ENCODE results near the gene CLINT1.
A peak's percentile ranks its signal among the peaks of the same experiment; 100 is the strongest.

The CLINT1 gene

DNA sequence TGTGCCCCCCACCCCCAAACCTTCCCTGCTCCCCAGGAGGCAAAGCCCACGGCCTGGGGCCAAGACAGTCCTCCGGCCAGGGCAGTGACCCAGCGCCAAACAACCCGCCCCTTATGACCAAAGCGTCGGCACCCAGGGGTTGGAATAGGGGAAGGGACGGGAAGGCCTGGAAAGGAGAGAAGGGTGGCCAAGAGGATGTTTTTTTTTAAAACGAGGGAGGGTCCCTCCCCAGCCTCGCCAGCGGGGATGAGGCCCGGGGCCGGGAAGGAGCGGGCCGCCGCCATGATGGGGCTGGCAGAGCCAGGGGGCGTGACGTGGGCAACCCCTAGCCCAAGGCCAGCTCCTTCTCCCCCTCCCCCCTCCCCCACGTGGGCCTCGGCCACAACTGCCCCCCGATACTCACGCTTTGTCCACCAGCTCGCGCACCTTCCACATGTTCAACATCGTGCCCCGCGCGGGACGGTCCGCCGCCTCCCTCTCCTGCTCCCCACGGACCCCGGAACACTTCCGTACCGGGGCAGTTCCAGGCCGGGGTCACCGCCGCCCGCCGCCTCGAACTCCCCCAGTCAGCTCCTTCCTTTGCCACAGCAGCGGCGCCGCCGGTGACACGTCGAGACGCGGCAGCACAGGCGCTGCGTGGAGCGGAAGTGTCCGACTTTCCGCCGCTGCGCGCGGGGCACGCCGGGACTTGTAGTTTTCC is at the start of gene CLINT1:
Gene CLINT1, minus strand, starts transcription at position 619 of the 700 bp plus-strand sequence. Its CDS starts 175 bp downstream, at position 444.
- Histone ChIP-seq H3K4me3 (ENCODE audit: low read depth, low read length, poor library complexity, severe bottlenecking) (peak within 1 kb of the TSS; percentile 100), H4K20me1 (ENCODE audit: insufficient read depth, low read length) (no peaks in the 10 kb centered on the region), H3K79me2 (ENCODE audit: insufficient read depth, low read length) (peaks cover 52% of the 10 kb centered on the region), H3K27ac (ENCODE audit: low read depth, low read length, poor library complexity, severe bottlenecking) (peak within 1 kb of the TSS; percentile 98), H3K4me1 (ENCODE audit: insufficient read depth, low read length, severe bottlenecking) (peaks cover 88% of the 10 kb centered on the region), H3K9me3 (ENCODE audit: low read length) (no peaks in the 10 kb centered on the region), H3K9me2 (ENCODE audit: low read depth, low read length) (no peaks in the 10 kb centered on the region), H2AFZ (ENCODE audit: low read length) (no peak within 1 kb of the TSS; the same call in 1 of the 2 replicates), H3K4me2 (ENCODE audit: low read length) (peak within 1 kb of the TSS; percentile 87), H3K27me3 (ENCODE audit: insufficient read depth, low read length) (no peaks in the 10 kb centered on the region), H3K9ac (ENCODE audit: low read length) (peak within 1 kb of the TSS; percentile 99), H3K36me3 (ENCODE audit: insufficient read depth, low read length) (peaks cover 10% of the 10 kb centered on the region; the same call in 1 of the 2 replicates), H3F3A (ENCODE audit: insufficient read depth, low read length) (peaks cover 13% of the 10 kb centered on the region)
- TF ChIP-seq EZH2 (IDR thresholded peaks at IDR 0.05; ENCODE audit: borderline replicate concordance, low read length) = no peak
- TF ChIP-seq, protein P1, sequence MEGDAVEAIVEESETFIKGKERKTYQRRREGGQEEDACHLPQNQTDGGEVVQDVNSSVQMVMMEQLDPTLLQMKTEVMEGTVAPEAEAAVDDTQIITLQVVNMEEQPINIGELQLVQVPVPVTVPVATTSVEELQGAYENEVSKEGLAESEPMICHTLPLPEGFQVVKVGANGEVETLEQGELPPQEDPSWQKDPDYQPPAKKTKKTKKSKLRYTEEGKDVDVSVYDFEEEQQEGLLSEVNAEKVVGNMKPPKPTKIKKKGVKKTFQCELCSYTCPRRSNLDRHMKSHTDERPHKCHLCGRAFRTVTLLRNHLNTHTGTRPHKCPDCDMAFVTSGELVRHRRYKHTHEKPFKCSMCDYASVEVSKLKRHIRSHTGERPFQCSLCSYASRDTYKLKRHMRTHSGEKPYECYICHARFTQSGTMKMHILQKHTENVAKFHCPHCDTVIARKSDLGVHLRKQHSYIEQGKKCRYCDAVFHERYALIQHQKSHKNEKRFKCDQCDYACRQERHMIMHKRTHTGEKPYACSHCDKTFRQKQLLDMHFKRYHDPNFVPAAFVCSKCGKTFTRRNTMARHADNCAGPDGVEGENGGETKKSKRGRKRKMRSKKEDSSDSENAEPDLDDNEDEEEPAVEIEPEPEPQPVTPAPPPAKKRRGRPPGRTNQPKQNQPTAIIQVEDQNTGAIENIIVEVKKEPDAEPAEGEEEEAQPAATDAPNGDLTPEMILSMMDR (IDR thresholded peaks at IDR 0.05; ENCODE audit: low read length) = no peak

GRCh38 chr5:157908459-157908858 is 49.5 kb upstream of the CLINT1 start:
- Histone ChIP-seq H3K4me1 (ENCODE audit: insufficient read depth, low read length, severe bottlenecking) (peaks cover 19% of the 10 kb centered on the region), H3K4me2 (ENCODE audit: low read length) (no peak overlapping the region), H3F3A (ENCODE audit: insufficient read depth, low read length) (no peaks in the 10 kb centered on the region), H3K9me2 (ENCODE audit: low read depth, low read length) (no peaks in the 10 kb centered on the region), H2AFZ (ENCODE audit: low read length) (no peak overlapping the region), H4K20me1 (ENCODE audit: insufficient read depth, low read length) (no peaks in the 10 kb centered on the region), H3K4me3 (ENCODE audit: low read depth, low read length, poor library complexity, severe bottlenecking) (no peak overlapping the region), H3K9ac (ENCODE audit: low read length) (no peak overlapping the region), H3K27ac (ENCODE audit: low read depth, low read length, poor library complexity, severe bottlenecking) (no peak overlapping the region), H3K79me2 (ENCODE audit: insufficient read depth, low read length) (no peaks in the 10 kb centered on the region), H3K27me3 (ENCODE audit: insufficient read depth, low read length) (no peaks in the 10 kb centered on the region), H3K9me3 (ENCODE audit: low read length) (no peaks in the 10 kb centered on the region), H3K36me3 (ENCODE audit: insufficient read depth, low read length) (no peaks in the 10 kb centered on the region)
- no peak for TF ChIP-seq EZH2 (IDR thresholded peaks at IDR 0.05; ENCODE audit: borderline replicate concordance, low read length)
- TF ChIP-seq, protein P1 (IDR thresholded peaks at IDR 0.05; ENCODE audit: low read length) = no peak

DNA sequence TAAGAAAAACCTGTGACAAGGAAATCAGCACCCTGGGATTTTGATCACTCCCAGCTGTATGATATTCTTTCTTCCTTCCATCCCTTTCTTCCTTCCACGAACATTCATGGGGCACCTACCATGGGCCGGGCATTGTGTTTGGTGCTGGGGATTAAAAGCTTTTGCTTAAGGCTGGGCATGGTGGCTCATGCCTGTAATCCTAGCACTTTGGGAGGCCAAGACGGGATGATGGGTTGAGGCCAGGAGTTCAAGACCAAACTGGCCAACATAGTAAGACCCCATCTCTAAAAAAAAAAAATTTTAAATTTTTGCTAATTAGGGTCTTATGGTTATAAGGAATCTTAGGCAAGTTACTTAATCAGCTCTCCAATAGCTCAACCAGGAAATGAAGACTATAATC is 48.5 kb upstream of the CLINT1 start:
- H3K9me2 ChIP-seq (ENCODE audit: low read depth, low read length) = no peaks in the 10 kb centered on the region
- H3K9me3 ChIP-seq (ENCODE audit: low read length) = no peaks in the 10 kb centered on the region
- H3K4me1 ChIP-seq (ENCODE audit: insufficient read depth, low read length, severe bottlenecking) = peaks cover 10% of the 10 kb centered on the region
- H3K79me2 ChIP-seq (ENCODE audit: insufficient read depth, low read length) = no peaks in the 10 kb centered on the region
- H3K36me3 ChIP-seq (ENCODE audit: insufficient read depth, low read length) = no peaks in the 10 kb centered on the region
- TF ChIP-seq, protein P1 (IDR thresholded peaks at IDR 0.05; ENCODE audit: low read length) = no peak
- no peak for TF ChIP-seq EZH2 (IDR thresholded peaks at IDR 0.05; ENCODE audit: borderline replicate concordance, low read length)
- H4K20me1 ChIP-seq (ENCODE audit: insufficient read depth, low read length) = no peaks in the 10 kb centered on the region
- no peak overlapping the region for H3K27ac ChIP-seq (ENCODE audit: low read depth, low read length, poor library complexity, severe bottlenecking)
- H3K4me2 ChIP-seq (ENCODE audit: low read length) = no peak overlapping the region
- H3K9ac ChIP-seq (ENCODE audit: low read length) = no peak overlapping the region
- H2AFZ ChIP-seq (ENCODE audit: low read length) = no peak overlapping the region
- H3F3A ChIP-seq (ENCODE audit: insufficient read depth, low read length) = no peaks in the 10 kb centered on the region
- H3K27me3 ChIP-seq (ENCODE audit: insufficient read depth, low read length) = no peaks in the 10 kb centered on the region
- no peak overlapping the region for H3K4me3 ChIP-seq (ENCODE audit: low read depth, low read length, poor library complexity, severe bottlenecking)

Data from OCI-LY1 (cell line).